ENCODE measurements around the gene LRRC46.

DNA sequence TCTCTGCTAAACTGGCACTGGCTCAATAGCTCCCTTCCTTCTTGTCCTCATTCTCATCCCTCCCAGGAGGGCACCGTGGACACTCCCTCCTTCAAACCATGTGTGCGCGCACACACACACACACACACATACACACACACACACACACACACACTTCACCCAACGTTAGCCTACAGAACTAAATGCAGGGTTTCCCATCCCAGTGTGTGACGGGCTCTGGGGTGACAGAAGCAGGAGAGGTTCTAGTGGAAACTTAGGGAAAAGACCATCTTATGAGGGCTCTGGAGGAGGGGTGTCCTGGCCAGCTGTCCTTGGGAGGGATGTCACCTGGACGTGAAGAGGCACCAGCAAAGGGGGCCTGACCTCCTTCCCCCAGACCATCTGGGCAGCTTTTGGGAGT is 29.6 kb upstream of the LRRC46 start:
- TF ChIP-seq, protein P1, sequence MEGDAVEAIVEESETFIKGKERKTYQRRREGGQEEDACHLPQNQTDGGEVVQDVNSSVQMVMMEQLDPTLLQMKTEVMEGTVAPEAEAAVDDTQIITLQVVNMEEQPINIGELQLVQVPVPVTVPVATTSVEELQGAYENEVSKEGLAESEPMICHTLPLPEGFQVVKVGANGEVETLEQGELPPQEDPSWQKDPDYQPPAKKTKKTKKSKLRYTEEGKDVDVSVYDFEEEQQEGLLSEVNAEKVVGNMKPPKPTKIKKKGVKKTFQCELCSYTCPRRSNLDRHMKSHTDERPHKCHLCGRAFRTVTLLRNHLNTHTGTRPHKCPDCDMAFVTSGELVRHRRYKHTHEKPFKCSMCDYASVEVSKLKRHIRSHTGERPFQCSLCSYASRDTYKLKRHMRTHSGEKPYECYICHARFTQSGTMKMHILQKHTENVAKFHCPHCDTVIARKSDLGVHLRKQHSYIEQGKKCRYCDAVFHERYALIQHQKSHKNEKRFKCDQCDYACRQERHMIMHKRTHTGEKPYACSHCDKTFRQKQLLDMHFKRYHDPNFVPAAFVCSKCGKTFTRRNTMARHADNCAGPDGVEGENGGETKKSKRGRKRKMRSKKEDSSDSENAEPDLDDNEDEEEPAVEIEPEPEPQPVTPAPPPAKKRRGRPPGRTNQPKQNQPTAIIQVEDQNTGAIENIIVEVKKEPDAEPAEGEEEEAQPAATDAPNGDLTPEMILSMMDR (conservative IDR thresholded peaks at IDR 0.05; ENCODE audit: low read depth, low read length) = no peak
- TF ChIP-seq EZH2 (IDR thresholded peaks at IDR 0.05; ENCODE audit: low read length, unreplicated experiment) (no peak), EZH2phosphoT487 (IDR thresholded peaks at IDR 0.05; ENCODE audit: borderline replicate concordance, low read length) (no peak)

All from PC-3 (cell line).